ENCODE data around the gene SSC5D. TPM values are rescaled to one million over a fixed set of nuclear protein-coding genes. Genes with fewer than 3 reads are reported as not detected.

Gene SSC5D
- polyA plus RNA-seq, 1 donor (not counting 4 experiments of a cell fraction or from before 2014, with no cell fraction given) = not detected

- Histone ChIP-seq H3K9me3 (ENCODE audit: control insufficient read depth, low read depth, low read length) (no peaks in the 10 kb centered on the region), H3K9ac (ENCODE audit: control insufficient read depth, extremely low read depth, insufficient read depth, low read length) (no peak overlapping the region), H3K4me3 (ENCODE audit: control insufficient read depth in 2 of 3, extremely low read depth in 1 of 3, insufficient read depth in 2 of 3, low read depth in 1 of 3, low read length in 3 of 3) (no peak overlapping the region), H3K36me3 (ENCODE audit: control insufficient read depth in 2 of 2, extremely low read depth in 1 of 2, insufficient read depth in 2 of 2, low read length in 2 of 2) (no peaks in the 10 kb centered on the region), H3K27me3 (ENCODE audit: control insufficient read depth, extremely low read depth, insufficient read depth, low read length) (no peaks in the 10 kb centered on the region), H3K9me1 (ENCODE audit: control insufficient read depth, extremely low read depth, insufficient read depth, low read length) (no peaks in the 10 kb centered on the region), H3K79me2 (ENCODE audit: control insufficient read depth, insufficient read depth, low read length) (no peaks in the 10 kb centered on the region), H3K27ac (ENCODE audit: control insufficient read depth, insufficient read depth, low read length) (no peak overlapping the region), H2AFZ (ENCODE audit: control insufficient read depth, low read length) (no peak overlapping the region), H3K4me1 (ENCODE audit: control insufficient read depth, extremely low read depth, insufficient read depth, low read length) (peaks cover 3% of the 10 kb centered on the region), H4K20me1 (ENCODE audit: control insufficient read depth, extremely low read depth, insufficient read depth, low read length) (no peaks in the 10 kb centered on the region), H3K4me2 (ENCODE audit: control insufficient read depth, extremely low read depth, insufficient read depth, low read depth, low read length) (no peak overlapping the region)
- DNase-seq (ENCODE audit: low read depth, low spot score) (no peak), FAIRE-seq (no peak)
- dilution Hi-C loops (cut with MboI; ENCODE audit: extremely low pct_ligation_motif_present, low sequenced_read_pairs) = no loop called here
- TF ChIP-seq, protein P1, sequence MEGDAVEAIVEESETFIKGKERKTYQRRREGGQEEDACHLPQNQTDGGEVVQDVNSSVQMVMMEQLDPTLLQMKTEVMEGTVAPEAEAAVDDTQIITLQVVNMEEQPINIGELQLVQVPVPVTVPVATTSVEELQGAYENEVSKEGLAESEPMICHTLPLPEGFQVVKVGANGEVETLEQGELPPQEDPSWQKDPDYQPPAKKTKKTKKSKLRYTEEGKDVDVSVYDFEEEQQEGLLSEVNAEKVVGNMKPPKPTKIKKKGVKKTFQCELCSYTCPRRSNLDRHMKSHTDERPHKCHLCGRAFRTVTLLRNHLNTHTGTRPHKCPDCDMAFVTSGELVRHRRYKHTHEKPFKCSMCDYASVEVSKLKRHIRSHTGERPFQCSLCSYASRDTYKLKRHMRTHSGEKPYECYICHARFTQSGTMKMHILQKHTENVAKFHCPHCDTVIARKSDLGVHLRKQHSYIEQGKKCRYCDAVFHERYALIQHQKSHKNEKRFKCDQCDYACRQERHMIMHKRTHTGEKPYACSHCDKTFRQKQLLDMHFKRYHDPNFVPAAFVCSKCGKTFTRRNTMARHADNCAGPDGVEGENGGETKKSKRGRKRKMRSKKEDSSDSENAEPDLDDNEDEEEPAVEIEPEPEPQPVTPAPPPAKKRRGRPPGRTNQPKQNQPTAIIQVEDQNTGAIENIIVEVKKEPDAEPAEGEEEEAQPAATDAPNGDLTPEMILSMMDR (optimal IDR thresholded peaks at IDR 0.05 in 1 of 3, IDR thresholded peaks at IDR 0.05 in 1 of 3, conservative IDR thresholded peaks at IDR 0.05 in 1 of 3; ENCODE audit: extremely low read depth in 1 of 3, insufficient read depth in 2 of 3, low read length in 3 of 3) = no peak
Observed at GRCh38 chr19:55552206-55552605, 64.0 kb downstream of the SSC5D start.

DNA sequence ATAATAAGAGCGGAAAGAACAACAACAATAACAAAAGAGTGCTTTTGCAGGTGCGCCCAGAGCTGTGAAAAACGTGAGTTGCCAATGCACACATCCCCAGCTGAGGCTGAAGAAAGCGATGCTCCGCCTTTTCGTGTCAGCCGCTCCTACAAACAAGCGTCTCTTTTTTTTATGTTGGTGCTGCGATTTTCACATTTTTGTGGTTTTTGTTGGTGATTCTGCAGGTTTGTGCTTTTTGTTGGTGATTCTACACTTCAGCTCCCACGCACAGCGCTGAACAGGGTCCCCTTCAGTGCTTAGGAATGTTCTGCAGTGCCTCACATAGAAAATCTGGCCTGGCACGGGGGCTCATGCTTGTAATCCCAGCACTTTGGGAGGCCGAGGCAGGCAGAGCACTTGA, 64.4 kb downstream of the SSC5D start:
- H4K20me1 ChIP-seq (ENCODE audit: control insufficient read depth, extremely low read depth, insufficient read depth, low read length) = no peaks in the 10 kb centered on the region
- H2AFZ ChIP-seq (ENCODE audit: control insufficient read depth, low read length) = no peak overlapping the region
- no peaks in the 10 kb centered on the region for H3K9me1 ChIP-seq (ENCODE audit: control insufficient read depth, extremely low read depth, insufficient read depth, low read length)
- DNase-seq (ENCODE audit: low read depth, low spot score) (no peak), FAIRE-seq (no peak)
- no peaks in the 10 kb centered on the region for H3K79me2 ChIP-seq (ENCODE audit: control insufficient read depth, insufficient read depth, low read length)
- H3K9ac ChIP-seq (ENCODE audit: control insufficient read depth, extremely low read depth, insufficient read depth, low read length) = no peak overlapping the region
- no peaks in the 10 kb centered on the region for H3K9me3 ChIP-seq (ENCODE audit: control insufficient read depth, low read depth, low read length)
- H3K4me3 ChIP-seq (ENCODE audit: control insufficient read depth in 2 of 3, extremely low read depth in 1 of 3, insufficient read depth in 2 of 3, low read depth in 1 of 3, low read length in 3 of 3) = no peak overlapping the region
- TF ChIP-seq, protein P1 (optimal IDR thresholded peaks at IDR 0.05 in 1 of 3, IDR thresholded peaks at IDR 0.05 in 1 of 3, conservative IDR thresholded peaks at IDR 0.05 in 1 of 3; ENCODE audit: extremely low read depth in 1 of 3, insufficient read depth in 2 of 3, low read length in 3 of 3) = no peak
- TF ChIP-seq EZH2 (IDR thresholded peaks at IDR 0.05; ENCODE audit: low read length) = no peak
- no peaks in the 10 kb centered on the region for H3K36me3 ChIP-seq (ENCODE audit: control insufficient read depth in 2 of 2, extremely low read depth in 1 of 2, insufficient read depth in 2 of 2, low read length in 2 of 2)
- dilution Hi-C loops (cut with MboI; ENCODE audit: extremely low pct_ligation_motif_present, low sequenced_read_pairs) = no loop called here
- no peak overlapping the region for H3K27ac ChIP-seq (ENCODE audit: control insufficient read depth, insufficient read depth, low read length)
- no peak overlapping the region for H3K4me2 ChIP-seq (ENCODE audit: control insufficient read depth, extremely low read depth, insufficient read depth, low read depth, low read length)
- H3K4me1 ChIP-seq (ENCODE audit: control insufficient read depth, extremely low read depth, insufficient read depth, low read length) = peaks cover 3% of the 10 kb centered on the region
- H3K27me3 ChIP-seq (ENCODE audit: control insufficient read depth, extremely low read depth, insufficient read depth, low read length) = no peaks in the 10 kb centered on the region

Data from keratinocyte (primary cell).